Caki2 (cell line): ENCODE data around the gene TM6SF1. TPM values are rescaled to one million over a fixed set of nuclear protein-coding genes. Genes with fewer than 3 reads are reported as not detected.
"Not testable (repeated sequence)": the region's sequence is repeated elsewhere in the genome, so short reads cannot be mapped to it uniquely, and the experiment has no call there.

ENCODE experiments used
- DNase-seq: peaks from one replicate; pipeline ENCODE4 v3.0.0-alpha.2; 2015; ENCODE audit warnings: low read depth
- in situ Hi-C: cut with HindIII; loops from 2 replicates; pipeline ENCODE4 v1.10.0; 2016; ENCODE audit warnings: low sequenced_read_pairs, low pct_unique_long_range_greater_than_20kb, mixed read lengths
- total RNA-seq: library from RNA; depleted of rRNA; stranded (reverse); fragments of >200 nt; shearing (Covaris generic); gene quantifications from 2 replicates; pipeline ENCODE4 v1.2.3, GENCODE V29; 2014; ENCODE audit warnings: low replicate concordance

The TM6SF1 gene
- total RNA-seq, 1 experiment from 2014 or later = not detected

DNA sequence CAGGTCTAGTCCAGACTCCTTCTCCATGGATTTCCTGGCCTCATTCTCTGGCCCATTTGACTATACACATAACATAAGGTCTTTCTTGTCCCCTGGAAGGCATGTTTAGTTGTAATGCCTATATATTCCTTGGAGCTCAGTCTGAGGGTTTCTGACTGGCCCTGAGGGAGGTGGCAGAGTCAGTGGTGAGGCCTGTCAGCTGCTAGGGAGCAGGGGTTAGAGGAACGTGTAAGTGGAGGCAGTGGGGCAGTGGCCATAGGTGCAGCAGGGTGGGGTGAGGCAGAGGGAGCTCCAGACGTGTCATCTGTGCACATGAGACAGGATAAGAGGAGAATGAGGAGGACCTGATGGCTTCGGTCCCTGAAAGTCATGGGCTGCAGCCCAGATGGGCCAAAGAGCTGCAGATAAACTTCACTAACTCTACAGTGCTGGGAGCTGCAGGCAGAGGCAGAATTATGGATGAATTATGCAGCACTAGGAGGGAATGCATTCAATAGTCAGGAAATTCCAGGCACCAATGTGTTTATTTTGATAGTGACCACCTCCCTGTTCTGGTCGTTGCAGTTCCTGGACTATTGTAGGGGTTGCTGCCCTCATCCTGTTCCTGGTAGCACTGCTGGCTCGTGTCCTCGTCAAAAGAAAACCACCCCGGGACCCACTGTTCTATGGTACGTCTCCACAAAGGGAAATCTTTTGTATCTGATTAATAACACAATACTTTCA is 4.9 kb downstream of the TM6SF1 start:
- in situ Hi-C loops = no loop called here
- no peak for DNase-seq

DNA sequence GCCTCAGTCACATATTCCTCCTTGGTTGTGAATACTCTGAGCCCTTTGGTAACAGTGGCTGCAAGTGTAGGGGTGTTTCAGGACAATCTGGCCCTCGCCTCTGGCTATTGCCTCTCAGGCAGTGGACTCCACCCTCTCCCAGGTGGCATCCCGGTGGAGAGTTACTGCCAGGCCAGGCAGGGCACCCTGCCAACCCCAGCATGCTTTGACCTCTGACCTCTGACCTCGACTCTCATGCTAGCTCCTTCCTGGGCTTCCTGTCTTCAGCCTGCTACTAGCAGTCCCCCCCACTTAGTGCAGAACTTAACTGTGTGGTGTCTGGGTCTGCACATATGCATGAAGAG is 5.5 kb downstream of the TM6SF1 start:
- in situ Hi-C loops = no loop called here
- no peak for DNase-seq

DNA sequence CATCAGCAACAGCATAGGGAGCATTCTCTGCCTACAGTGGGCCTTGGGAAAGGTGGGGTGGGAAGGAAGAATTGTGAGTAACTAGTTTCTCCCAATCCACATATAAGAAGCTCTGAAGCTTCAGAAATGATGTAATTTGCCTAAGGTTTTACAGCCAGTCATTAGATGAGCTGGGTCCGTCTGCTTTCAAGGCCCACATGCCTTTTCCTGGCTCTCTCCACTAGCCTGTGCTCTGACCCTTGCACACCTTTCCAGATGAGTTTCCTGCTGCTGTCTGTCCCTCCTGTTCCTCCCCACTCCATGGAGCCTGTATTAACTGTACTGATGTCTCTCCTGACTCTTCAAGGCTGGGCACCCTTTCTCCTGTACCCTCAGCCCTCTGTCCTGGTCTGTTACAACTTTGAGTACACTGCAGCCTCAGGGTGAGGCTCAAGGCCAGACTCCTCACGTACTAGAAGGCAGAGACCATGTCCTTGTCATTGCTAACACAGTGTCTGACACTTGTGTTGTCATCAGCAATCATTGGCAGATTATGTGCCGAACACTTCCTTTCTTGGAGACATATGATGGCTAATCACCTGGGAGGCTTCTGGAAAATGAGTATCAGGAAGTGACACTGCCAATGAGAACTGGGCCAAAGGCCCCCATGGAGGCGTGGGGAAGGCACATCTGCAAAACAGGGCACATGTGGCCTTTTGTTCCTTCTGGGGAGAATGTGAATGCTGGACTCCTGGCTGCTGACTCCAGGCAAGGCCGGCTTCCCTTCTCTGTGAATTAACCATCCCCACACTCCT is 6.6 kb downstream of the TM6SF1 start:
- no peak for DNase-seq
- in situ Hi-C loops = no loop called here

DNA sequence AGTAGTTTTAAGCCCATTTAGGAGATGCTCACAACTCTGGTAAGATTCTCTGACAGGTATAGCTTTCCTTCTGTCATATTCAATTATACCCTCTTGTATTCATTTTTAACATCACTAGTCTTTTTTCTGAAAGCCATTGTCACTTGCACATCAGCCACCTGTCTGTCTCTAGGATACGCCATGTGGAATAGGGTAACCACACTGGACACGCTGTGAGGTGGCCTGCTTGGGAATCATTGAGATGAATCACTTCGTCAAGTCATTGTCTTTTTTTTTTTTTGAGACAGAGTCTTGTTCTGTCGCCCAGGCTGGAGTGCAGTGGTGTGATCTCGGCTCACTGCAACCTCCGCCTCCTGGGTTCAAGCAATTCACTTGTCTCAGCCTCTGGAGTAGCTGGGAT is 7.4 kb downstream of the TM6SF1 start:
- in situ Hi-C loops = no loop called here
- DNase-seq = no peak

DNA sequence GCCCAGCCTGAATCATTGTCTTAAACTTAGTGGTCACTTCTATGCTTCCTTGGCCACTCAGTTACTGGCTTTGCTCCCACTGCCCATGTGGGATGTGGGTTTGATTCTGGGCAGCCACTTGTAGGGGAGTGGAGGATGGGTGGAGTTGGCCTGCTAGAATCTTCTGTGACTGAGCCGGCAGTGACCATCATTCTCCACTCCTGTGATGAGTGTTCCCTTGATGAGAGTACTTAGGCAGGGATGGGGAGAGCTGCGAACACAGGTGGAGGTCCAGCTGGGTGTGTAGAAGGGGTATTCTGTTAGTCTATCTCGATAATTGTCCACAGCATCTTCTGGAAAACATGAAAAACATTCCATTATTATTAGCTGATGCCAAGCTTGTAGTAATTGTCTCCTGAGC is 8.0 kb downstream of the TM6SF1 start:
- DNase-seq = no peak
- in situ Hi-C loops = no loop called here

DNA sequence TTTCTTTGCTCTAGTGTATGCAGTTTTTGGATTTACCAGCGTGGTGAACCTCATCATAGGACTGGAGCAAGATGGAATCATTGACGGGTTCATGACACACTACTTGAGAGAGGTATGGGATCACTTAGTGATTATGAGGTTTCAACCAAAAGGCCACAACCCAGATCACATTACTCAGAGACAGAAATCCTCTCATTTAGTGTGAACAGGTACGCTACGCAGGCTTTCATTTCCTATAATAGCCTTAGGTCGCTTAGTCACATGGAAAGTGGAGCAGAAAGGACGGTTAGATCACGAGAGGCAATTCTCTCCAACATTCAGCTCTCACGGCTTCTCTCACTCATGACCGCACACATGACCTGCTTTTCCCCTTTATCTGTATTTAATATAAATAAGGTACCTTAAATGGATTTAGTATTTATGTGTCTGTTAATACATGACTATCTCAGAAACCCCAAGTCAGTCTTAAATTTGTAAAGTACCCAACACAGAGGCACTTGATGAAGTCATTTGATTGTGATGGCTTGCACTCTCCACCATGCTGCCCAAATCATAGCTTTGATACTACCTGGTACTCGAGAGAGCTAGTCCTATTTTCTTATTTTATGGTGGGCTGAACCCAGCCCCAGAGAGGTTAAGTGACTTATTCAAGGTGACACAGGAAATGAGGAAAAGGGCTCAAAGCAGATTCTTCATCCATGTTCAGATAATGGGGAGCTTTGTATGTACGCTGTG is 8.6 kb downstream of the TM6SF1 start:
- no peak for DNase-seq
- in situ Hi-C loops = no loop called here

DNA sequence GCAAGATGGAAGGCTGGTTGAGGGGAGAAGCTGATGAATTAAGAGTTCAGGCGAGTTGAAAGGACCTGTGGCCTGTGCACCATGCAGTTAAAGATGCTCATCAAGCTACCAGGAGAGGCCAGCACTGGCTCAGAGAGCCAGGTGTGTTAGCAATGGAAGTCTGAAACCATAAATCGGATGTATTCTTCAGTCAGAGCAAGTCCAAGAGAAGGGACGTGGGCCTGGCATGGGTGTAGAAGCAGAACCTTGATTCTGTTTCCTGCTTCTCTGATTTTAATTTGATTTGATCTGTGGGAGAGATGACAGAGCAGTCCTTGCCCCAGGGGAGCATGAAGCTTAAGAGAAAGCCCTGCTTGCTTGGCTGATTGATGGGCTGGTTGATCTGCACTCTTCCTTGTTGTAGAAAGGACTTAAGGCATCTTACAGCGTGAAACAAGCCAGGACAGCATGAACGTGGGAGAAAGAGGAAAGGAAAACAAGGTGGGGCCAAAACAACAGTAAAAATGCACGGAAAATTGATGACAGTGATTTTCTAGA is 10.9 kb downstream of the TM6SF1 start:
- DNase-seq = no peak
- in situ Hi-C loops = no loop called here

DNA sequence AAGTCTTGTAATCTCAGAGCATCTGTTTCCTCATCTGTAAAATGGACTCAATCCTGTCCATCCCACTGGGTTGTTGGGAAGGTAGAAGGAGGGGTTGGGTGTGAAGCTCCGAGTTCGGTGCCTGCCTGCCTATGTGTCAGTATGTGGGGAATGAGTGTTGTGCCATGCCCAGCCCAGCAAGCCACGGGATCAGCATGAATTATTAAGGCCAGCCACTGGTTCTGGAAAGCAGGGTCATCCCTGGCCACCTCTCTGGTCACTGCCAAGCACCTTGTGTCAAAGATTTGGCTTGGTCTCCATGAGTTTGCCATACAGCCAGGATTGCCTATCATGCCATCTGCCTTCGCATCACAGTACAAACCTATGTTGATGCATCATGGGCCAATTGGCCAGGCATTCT is 11.5 kb downstream of the TM6SF1 start:
- in situ Hi-C loops = no loop called here

DNA sequence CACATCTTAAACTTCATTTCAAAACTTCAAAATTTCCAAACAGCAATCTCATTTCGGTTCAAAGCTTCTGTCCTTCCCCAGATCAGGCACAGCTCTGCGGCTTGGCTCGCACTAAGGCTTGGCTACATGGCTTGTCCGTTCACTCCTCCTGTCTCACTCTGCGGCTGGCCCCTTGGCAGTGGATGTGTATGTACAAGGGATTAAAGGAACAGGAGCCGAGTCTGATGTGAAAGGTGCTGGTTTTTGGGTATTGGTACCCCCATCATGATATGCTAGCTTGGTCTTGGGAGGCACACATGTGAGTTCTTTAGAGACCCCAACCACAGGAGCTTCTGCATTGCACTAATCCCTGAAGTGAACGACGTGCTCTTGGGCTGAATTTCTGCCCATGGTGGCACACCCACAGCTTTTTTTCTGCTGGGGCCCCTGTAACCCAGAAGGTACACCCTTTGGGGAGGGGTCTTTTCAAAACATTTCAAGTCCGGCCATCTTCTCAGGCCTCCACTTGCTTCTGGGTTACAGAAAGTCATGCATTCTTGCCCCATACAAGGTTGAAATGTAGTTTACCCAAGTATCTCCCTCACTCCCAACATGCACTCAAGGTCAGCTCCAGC is 12.6 kb downstream of the TM6SF1 start:
- no peak for DNase-seq
- in situ Hi-C loops = no loop called here

More for the DNA sequence above, 11.5 kb downstream of the TM6SF1 start:
- DNase-seq = no peak

DNA sequence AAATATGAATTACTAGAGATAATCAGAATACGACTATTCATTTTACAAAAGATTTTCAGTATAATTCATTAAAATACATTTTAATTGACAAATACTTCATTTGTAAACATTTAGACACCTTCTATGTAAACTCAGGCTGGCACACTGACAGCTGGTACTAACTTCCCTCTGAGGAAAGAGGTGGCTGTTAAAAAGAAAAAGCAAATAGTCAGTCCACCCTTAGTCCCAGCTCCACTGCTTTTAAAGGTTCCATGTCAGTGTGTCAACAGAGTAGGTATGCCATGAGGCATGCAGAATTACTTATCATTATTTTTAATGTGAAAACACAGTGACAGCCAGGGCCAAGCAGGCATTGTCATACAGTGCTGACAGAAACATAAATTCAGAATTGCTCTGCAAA is 16.1 kb downstream of the TM6SF1 start:
- no peak for DNase-seq
- in situ Hi-C loops = no loop called here

DNA sequence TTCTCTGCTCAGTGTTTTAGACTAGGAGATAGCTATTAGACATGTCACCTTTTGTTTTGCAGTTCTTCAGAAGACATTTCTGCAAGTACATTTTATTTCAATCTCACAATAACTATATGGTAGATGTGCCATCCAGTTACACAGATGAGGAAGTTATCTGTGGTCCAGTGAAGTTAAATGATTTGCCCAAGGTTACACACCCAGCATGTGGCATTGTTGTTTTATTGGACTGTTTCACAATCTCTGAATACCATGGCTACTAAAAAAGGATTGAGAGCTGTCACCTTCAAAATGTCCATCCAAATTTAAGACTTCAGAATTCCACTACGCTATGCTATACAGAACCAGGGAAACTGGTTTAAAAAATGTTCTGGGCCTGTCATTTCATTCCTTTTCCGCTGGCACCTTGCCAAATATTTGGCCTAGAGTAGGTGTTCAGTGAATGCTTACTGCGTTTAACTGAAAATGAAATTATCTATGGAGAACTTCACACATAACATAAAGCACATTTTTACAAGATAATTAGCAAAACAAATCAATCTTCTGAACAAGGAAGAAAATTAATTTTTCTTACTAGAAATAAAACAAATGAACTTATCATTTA is 20.2 kb downstream of the TM6SF1 start:
- no peak for DNase-seq
- in situ Hi-C loops = no loop called here

DNA sequence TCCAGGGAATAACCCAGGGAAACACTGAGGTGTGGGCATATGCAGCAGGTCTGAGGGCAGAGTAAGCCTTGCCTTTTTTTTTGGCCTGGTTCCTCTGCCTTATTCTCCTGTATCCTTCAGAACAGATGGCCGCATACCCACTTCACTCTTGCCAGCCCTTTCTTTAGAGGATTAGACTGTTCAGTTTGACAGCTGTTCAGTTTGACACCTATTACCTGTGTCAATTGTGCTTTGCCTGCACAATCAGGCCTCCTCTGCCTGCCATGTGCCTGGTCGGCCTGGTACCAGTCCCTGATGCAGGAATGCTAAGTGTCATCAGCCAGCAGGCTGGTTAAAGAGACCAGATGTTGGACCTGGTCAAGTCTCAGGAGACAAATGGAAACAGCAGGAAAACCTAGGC is 22.3 kb downstream of the TM6SF1 start:
- in situ Hi-C loops = no loop called here
- no peak for DNase-seq

DNA sequence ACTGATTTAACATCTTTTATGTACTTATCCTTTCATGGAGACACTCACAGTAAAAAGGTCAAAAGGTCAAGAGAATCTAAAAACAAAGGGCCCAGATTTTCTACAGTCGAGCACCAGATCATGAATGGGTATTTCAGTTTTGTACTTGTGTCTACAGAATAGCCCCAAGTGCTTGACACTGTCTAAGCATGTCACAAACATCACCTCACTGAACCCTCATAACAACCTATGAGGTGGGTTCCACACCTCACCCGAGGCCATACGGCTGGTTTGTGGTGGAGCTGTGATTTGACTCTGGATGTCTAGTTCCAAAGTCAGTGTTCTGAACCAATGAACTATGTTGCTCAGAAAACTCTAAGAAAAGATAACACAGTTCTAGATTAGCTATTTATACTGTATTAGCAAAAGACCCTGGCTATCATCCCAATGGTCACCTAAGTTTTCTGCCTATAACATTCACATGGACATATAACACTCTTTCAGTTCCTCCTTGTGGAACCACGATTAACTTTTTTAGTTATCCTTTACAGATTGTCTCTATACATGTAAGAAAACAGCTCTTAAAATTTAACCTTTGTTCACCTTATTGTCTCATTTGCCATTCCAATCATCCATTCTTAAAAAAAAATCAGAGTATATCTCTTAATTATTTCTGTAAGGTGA is 25.5 kb downstream of the TM6SF1 start:
- in situ Hi-C loops = no loop called here

DNA sequence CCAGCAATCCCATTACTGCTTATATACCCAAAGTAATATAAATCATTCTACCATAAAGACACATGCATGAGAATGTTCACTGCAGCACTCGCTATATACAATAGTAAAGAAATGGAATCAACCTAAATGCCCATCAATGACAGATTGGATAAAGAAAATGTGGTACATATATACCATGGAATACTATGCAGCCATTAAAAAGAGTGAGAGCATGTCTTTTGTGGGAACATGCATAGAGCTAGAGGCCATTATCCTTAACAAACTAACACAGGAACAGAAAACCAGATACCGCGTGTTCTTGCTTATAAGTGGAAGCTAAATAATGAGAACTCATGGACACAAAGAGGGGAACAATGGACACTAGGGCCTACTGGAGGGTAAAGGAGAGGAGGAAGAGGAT is 34.7 kb downstream of the TM6SF1 start:
- DNase-seq, in situ Hi-C loops: not testable (repeated sequence)

More for the DNA sequence above, 25.5 kb downstream of the TM6SF1 start:
- no peak for DNase-seq

DNA sequence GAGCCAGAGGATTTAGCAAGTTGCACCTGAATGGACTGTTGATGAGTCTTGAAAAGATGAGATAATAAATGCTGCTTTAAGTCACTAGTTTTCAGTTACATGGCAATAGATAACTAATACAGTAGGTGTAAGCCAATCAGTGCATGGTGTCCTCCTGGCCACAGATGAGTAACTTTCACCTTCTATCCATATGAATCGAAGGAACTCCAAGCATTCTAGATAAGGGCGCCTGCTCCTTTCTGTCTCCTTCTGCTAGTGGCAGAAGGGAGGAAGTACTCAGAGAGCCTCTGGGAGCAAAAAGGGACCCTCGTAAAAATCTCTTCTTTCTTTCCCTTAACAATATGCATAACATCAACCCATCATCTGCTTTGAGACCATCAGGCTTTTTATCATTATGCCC is 37.3 kb downstream of the TM6SF1 start:
- in situ Hi-C loops = no loop called here
- DNase-seq = peak; percentile 4

DNA sequence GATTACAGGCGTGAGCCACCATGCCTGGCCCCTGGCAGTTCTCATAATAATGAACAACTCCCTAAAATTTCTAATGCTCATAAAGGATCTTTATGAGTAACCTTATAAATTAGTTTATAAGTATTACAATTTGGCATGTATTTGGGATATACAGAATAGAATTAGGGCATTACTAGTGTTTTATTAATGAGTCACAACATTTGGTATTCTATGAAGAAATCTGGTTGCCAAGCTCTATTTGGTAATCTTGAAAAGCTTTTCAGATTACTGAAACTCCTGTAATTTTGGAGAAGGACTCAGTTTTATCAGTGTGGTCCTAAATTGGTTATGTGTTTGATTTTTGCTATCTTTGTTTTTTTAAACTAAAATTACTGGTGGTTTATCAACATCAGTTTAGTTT is 45.8 kb downstream of the TM6SF1 start:
- in situ Hi-C loops = no loop called here
- no peak for DNase-seq

DNA sequence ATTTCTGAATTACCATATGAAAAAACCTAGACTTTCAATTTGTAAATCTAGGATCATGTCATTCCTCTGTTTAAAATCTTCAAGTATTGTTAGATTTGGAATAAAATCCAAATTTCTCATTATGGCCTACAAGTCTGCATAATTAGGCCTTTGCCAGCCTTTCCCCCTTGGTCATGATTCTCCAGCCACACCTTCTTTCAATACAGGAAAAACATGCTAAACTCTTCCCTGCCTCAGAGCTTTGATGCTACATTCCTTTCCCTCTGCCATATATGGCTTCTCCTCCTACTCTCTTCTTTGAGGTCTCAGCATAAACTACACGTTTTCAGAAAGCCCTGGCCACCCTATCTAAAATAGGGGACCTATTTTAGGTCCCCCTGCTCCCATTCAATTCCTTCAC is 48.5 kb downstream of the TM6SF1 start:
- in situ Hi-C loops = no loop called here
- DNase-seq = no peak

DNA sequence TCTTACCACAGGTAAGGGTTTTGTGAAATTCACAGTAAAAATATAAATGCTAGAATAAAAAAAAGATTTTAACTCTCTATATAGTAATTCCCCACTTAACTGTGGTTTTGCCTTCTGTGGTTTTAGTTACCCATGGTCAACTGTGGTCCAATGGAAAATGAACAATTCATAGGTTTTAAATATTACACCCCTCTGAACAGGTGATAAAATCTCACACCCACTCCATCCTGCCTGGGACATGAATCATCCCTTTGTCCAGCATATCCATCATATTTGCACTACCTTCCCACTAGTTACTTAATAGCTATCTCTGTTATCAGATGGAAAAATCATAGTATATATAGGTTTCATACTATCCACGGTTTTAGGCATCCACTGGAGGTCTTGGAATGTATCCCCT is 50.9 kb downstream of the TM6SF1 start:
- in situ Hi-C loops = no loop called here
- DNase-seq = no peak
